ENCODE measurements around the gene IDS. TPM values are rescaled to one million over a fixed set of nuclear protein-coding genes. Genes with fewer than 3 reads are reported as not detected.
"Not testable (repeated sequence)": the region's sequence is repeated elsewhere in the genome, so short reads cannot be mapped to it uniquely, and the experiment has no call there.

The IDS gene
- total RNA-seq, 1 experiment from 2014 or later, result 29.9 TPM

- H3K27ac Mint-ChIP-seq (ENCODE audit: low read depth, unreplicated experiment); H3K4me1 Mint-ChIP-seq (ENCODE audit: insufficient read depth, unreplicated experiment); CTCF ChIA-PET; DNase-seq (ENCODE audit: unreplicated experiment); H3K27me3 Mint-ChIP-seq (ENCODE audit: insufficient read depth, unreplicated experiment); BruUV-seq (replicated peaks); H3K36me3 Mint-ChIP-seq (ENCODE audit: insufficient read depth, unreplicated experiment); intact Hi-C loops (cut with micrococcal nuclease); H3K4me3 Mint-ChIP-seq (ENCODE audit: unreplicated experiment); H3K9me3 Mint-ChIP-seq (ENCODE audit: unreplicated experiment); POLR2A ChIA-PET: not testable (repeated sequence)
Observed at GRCh38 chrX:149545545-149546543, 40.7 kb upstream of the IDS start.

GRCh38 chrX:149541521-149542047 is 36.5 kb upstream of the IDS start:
- POLR2A ChIA-PET, result interaction anchor here (2.5 to 3.6 kb wide), 2 partner anchors 29 to 398 kb away, joined by 17 to 58 read pairs; partner anchors contain the start of gene EOLA2
- intact Hi-C loops (cut with micrococcal nuclease), result no loop called here

GRCh38 chrX:149540621-149541520 is 35.8 kb upstream of the IDS start, which contains the start of gene EOLA1:
Gene EOLA1 (plus strand): TSS chrX:149541012. CDS start chrX:149545631, 4,619 bp downstream.
- ChIA-PET CTCF (interaction anchor here (0.6 kb wide), 1 partner anchor 12 kb away, joined by 4 read pairs; no protein-coding TSS in a partner anchor), POLR2A (interaction anchor here (0.6 to 3.6 kb wide), 7 partner anchors 24 to 398 kb away, joined by 3 to 58 read pairs (median 6); partner anchors contain the start of genes EOLA2 and IDS)
- DNase-seq (ENCODE audit: unreplicated experiment), result peak; percentile 92
- no peak for TF ChIP-seq CTCF (IDR thresholded peaks at IDR 0.05; ENCODE audit: unreplicated experiment)
- Mint-ChIP-seq H3K27me3 (ENCODE audit: insufficient read depth, unreplicated experiment) (no peaks in the 10 kb centered on the region), H3K4me3 (ENCODE audit: unreplicated experiment) (peak within 1 kb of the TSS; percentile 80), H3K4me1 (ENCODE audit: insufficient read depth, unreplicated experiment) (no peaks in the 10 kb centered on the region), H3K36me3 (ENCODE audit: insufficient read depth, unreplicated experiment) (peaks cover 6% of the 10 kb centered on the region), H3K9me3 (ENCODE audit: unreplicated experiment) (no peaks in the 10 kb centered on the region), H3K27ac (ENCODE audit: low read depth, unreplicated experiment) (peak within 1 kb of the TSS; percentile 99)
- BruUV-seq (replicated peaks), result no TSS peak
- intact Hi-C loops (cut with micrococcal nuclease), result no loop called here

More at GRCh38 chrX:149541521-149542047, 36.5 kb upstream of the IDS start:
- DNase-seq (ENCODE audit: unreplicated experiment), result no peak
- H3K4me3 Mint-ChIP-seq (ENCODE audit: unreplicated experiment), result peak overlapping the region; percentile 80
- H3K9me3 Mint-ChIP-seq (ENCODE audit: unreplicated experiment), result no peaks in the 10 kb centered on the region
- no peaks in the 10 kb centered on the region for H3K27me3 Mint-ChIP-seq (ENCODE audit: insufficient read depth, unreplicated experiment)
- no peaks in the 10 kb centered on the region for H3K4me1 Mint-ChIP-seq (ENCODE audit: insufficient read depth, unreplicated experiment)
- peaks cover 6% of the 10 kb centered on the region for H3K36me3 Mint-ChIP-seq (ENCODE audit: insufficient read depth, unreplicated experiment)
- CTCF ChIA-PET, result interaction anchor here (0.5 to 0.6 kb wide), 2 partner anchors 13 to 320 kb away, joined by 3 to 4 read pairs; no protein-coding TSS in a partner anchor
- H3K27ac Mint-ChIP-seq (ENCODE audit: low read depth, unreplicated experiment), result peak overlapping the region; percentile 99
- no peak for TF ChIP-seq CTCF (IDR thresholded peaks at IDR 0.05; ENCODE audit: unreplicated experiment)
- no TSS peak for BruUV-seq (replicated peaks)

GRCh38 chrX:149540131-149540620 is 35.1 kb upstream of the IDS start:
- intact Hi-C loops (cut with micrococcal nuclease), result no loop called here
- no peak for TF ChIP-seq CTCF (IDR thresholded peaks at IDR 0.05; ENCODE audit: unreplicated experiment)
- POLR2A ChIA-PET, result interaction anchor here (1.0 to 3.6 kb wide), 6 partner anchors 24 to 399 kb away, joined by 3 to 58 read pairs (median 12); partner anchors contain the start of genes EOLA2 and IDS
- DNase-seq (ENCODE audit: unreplicated experiment), result peak; percentile 85
- CTCF ChIA-PET, result no interaction called here
- no peaks in the 10 kb centered on the region for H3K27me3 Mint-ChIP-seq (ENCODE audit: insufficient read depth, unreplicated experiment)
- BruUV-seq (replicated peaks), result no TSS peak
- H3K9me3 Mint-ChIP-seq (ENCODE audit: unreplicated experiment), result peaks cover 5% of the 10 kb centered on the region
- peak overlapping the region; percentile 80 for H3K4me3 Mint-ChIP-seq (ENCODE audit: unreplicated experiment)
- peak overlapping the region; percentile 99 for H3K27ac Mint-ChIP-seq (ENCODE audit: low read depth, unreplicated experiment)
- H3K4me1 Mint-ChIP-seq (ENCODE audit: insufficient read depth, unreplicated experiment), result no peaks in the 10 kb centered on the region
- peaks cover 3% of the 10 kb centered on the region for H3K36me3 Mint-ChIP-seq (ENCODE audit: insufficient read depth, unreplicated experiment)

All from MCF 10A (cell line).